ENCODE results near the gene TRMU.

The TRMU gene

GRCh38 chr22:46355996-46356471 lies 20.5 kb downstream of the TRMU start:
- DNase-seq (ENCODE audit: low read depth) = no peak

GRCh38 chr22:46356496-46357480 lies 21.3 kb downstream of the TRMU start:
- DNase-seq (ENCODE audit: low read depth) = no peak

GRCh38 chr22:46357711-46358520 lies 22.4 kb downstream of the TRMU start:
- no peak for DNase-seq (ENCODE audit: low read depth)

GRCh38 chr22:46358766-46359165 lies 23.3 kb downstream of the TRMU start:
- no peak for DNase-seq (ENCODE audit: low read depth)

- no peak for DNase-seq (ENCODE audit: low read depth)
Measured at GRCh38 chr22:46359362-46359761, 23.8 kb downstream of the TRMU start.

- no peak for DNase-seq (ENCODE audit: low read depth)
Measured at GRCh38 chr22:46360097-46360496, 24.6 kb downstream of the TRMU start.

GRCh38 chr22:46360891-46361290 lies 25.4 kb downstream of the TRMU start:
- DNase-seq (ENCODE audit: low read depth) = no peak

- DNase-seq (ENCODE audit: low read depth) = no peak
Measured at GRCh38 chr22:46361826-46362202, 26.3 kb downstream of the TRMU start.

GRCh38 chr22:46362203-46362933 lies 26.9 kb downstream of the TRMU start:
- no peak for DNase-seq (ENCODE audit: low read depth)

GRCh38 chr22:46362934-46363515 lies 27.5 kb downstream of the TRMU start:
- DNase-seq (ENCODE audit: low read depth) = no peak

GRCh38 chr22:46363611-46364321 lies 28.3 kb downstream of the TRMU start:
- no peak for DNase-seq (ENCODE audit: low read depth)

- DNase-seq (ENCODE audit: low read depth) = no peak
Measured at GRCh38 chr22:46364341-46365165, 29.0 kb downstream of the TRMU start.

GRCh38 chr22:46365166-46365624 lies 29.7 kb downstream of the TRMU start:
- no peak for DNase-seq (ENCODE audit: low read depth)

- no peak for DNase-seq (ENCODE audit: low read depth)
Measured at GRCh38 chr22:46366327-46366731, 30.8 kb downstream of the TRMU start.

- no peak for DNase-seq (ENCODE audit: low read depth)
Measured at GRCh38 chr22:46366801-46367706, 31.5 kb downstream of the TRMU start.

GRCh38 chr22:46367707-46368191 lies 32.2 kb downstream of the TRMU start:
- DNase-seq (ENCODE audit: low read depth) = no peak

GRCh38 chr22:46368422-46368821 lies 32.9 kb downstream of the TRMU start:
- no peak for DNase-seq (ENCODE audit: low read depth)

- no peak for DNase-seq (ENCODE audit: low read depth)
Measured at GRCh38 chr22:46368871-46369715, 33.6 kb downstream of the TRMU start.
